Activated CD4-positive, alpha-beta T cell treated with anti-CD3 and anti-CD28 coated beads for 36 hours (primary cell): ENCODE measurements around the gene EDIL3. TPM values are rescaled to one million over a fixed set of nuclear protein-coding genes. Genes with fewer than 3 reads are reported as not detected.
A peak's percentile ranks its signal among the peaks of the same experiment; 100 is the strongest.

Source experiments
- ATAC-seq: fragments of 200-7000 bp; cut with Tn5 transposase; one replicate; pipeline ENCODE4 v1.10.0; 2021; ENCODE audit warnings: mild to moderate bottlenecking, moderate library complexity
- CTCF ChIA-PET: fragments of 350-600 bp; sonication (Branson Sonifier 250); formaldehyde crosslinking; loops from one replicate; lab custom pipeline; 2021; ENCODE audit warnings: antibody characterized with exemption; lab: Charles Lee
- POLR2A ChIA-PET: fragments of 350-600 bp; sonication (Branson Sonifier 250); formaldehyde crosslinking; loops from one replicate; lab custom pipeline; 2021; ENCODE audit warnings: antibody characterized with exemption, inconsistent platforms; lab: Charles Lee
- DNase-seq: peaks from one replicate; pipeline ENCODE4 v3.0.0-alpha.2; 2020
- H3K27ac Mint-ChIP-seq: one replicate; pipeline ENCODE4 v1.8.0; 2021; ENCODE audit warnings: mixed read lengths
- H3K27me3 Mint-ChIP-seq: one replicate; pipeline ENCODE4 v1.8.0; 2021; ENCODE audit warnings: mixed read lengths
- H3K36me3 Mint-ChIP-seq: one replicate; pipeline ENCODE4 v1.8.0; 2021; ENCODE audit warnings: low read depth, mixed read lengths
- H3K4me1 Mint-ChIP-seq: one replicate; pipeline ENCODE4 v1.8.0; 2021; ENCODE audit warnings: mixed read lengths
- H3K4me3 Mint-ChIP-seq: one replicate; pipeline ENCODE4 v1.8.0; 2021; ENCODE audit warnings: mild to moderate bottlenecking, moderate library complexity, mixed read lengths
- H3K9me3 Mint-ChIP-seq: one replicate; pipeline ENCODE4 v1.8.0; 2021; ENCODE audit warnings: low read depth, mixed read lengths
- intact Hi-C, 2 experiments: fragments of 100-400 bp; cut with DNase I in 1 of 2; cut with micrococcal nuclease in 1 of 2; formaldehyde crosslinking; loops; one replicate each; pipeline versions ENCODE4 v1.14.2 to v1.15.1; 2022 to 2024; cut with DNase I, micrococcal nuclease
- total RNA-seq, 2 experiments: library from RNA; stranded (reverse); gene quantifications; one replicate each; pipeline ENCODE4 v1.2.3, GENCODE V29; 2021

Gene EDIL3
- total RNA-seq, 2 experiments from 2014 or later = not detected

- intact Hi-C loops = loop anchor here in 1 of 2 experiments (10.0 kb wide), 1 partner anchor 770 kb away; no protein-coding TSS in a partner anchor
- Mint-ChIP-seq H3K27ac (no peak overlapping the region), H3K4me3 (no peak overlapping the region), H3K4me1 (no peaks in the 10 kb centered on the region), H3K9me3 (no peaks in the 10 kb centered on the region), H3K36me3 (no peaks in the 10 kb centered on the region), H3K27me3 (no peaks in the 10 kb centered on the region)
- DNase-seq (peak; percentile 34), ATAC-seq (no peak)
- CTCF ChIA-PET = interaction anchor here (0.5 kb wide), 1 partner anchor 293 kb away, joined by 3 read pairs; no protein-coding TSS in a partner anchor
- POLR2A ChIA-PET = no interaction called here
Observed at GRCh38 chr5:84274585-84275468, 109.9 kb downstream of the EDIL3 start.

GRCh38 chr5:84273517-84273883 lies 111.2 kb downstream of the EDIL3 start:
- Mint-ChIP-seq H3K4me3 (no peak overlapping the region), H3K36me3 (no peaks in the 10 kb centered on the region), H3K27ac (no peak overlapping the region), H3K9me3 (no peaks in the 10 kb centered on the region), H3K4me1 (no peaks in the 10 kb centered on the region), H3K27me3 (no peaks in the 10 kb centered on the region)
- ATAC-seq (no peak), DNase-seq (no peak)
- ChIA-PET POLR2A (no interaction called here), CTCF (no interaction called here)
- intact Hi-C loops = loop anchor here in 1 of 2 experiments (10.0 kb wide), 1 partner anchor 771 kb away; no protein-coding TSS in a partner anchor

GRCh38 chr5:84272771-84273516 lies 111.7 kb downstream of the EDIL3 start:
- intact Hi-C loops = loop anchor here in 1 of 2 experiments (10.0 kb wide), 1 partner anchor 772 kb away; no protein-coding TSS in a partner anchor
- ChIA-PET POLR2A (no interaction called here), CTCF (no interaction called here)
- H3K27me3 Mint-ChIP-seq = no peaks in the 10 kb centered on the region
- no peak for DNase-seq
- H3K36me3 Mint-ChIP-seq = no peaks in the 10 kb centered on the region
- H3K9me3 Mint-ChIP-seq = no peaks in the 10 kb centered on the region
- no peak for ATAC-seq
- no peaks in the 10 kb centered on the region for H3K4me1 Mint-ChIP-seq
- H3K4me3 Mint-ChIP-seq = no peak overlapping the region
- no peak overlapping the region for H3K27ac Mint-ChIP-seq

GRCh38 chr5:84265739-84266550 lies 118.7 kb downstream of the EDIL3 start:
- Mint-ChIP-seq H3K36me3 (no peaks in the 10 kb centered on the region), H3K27me3 (peaks cover 3% of the 10 kb centered on the region), H3K9me3 (no peaks in the 10 kb centered on the region), H3K4me1 (no peaks in the 10 kb centered on the region), H3K27ac (no peak overlapping the region), H3K4me3 (no peak overlapping the region)
- ChIA-PET POLR2A (no interaction called here), CTCF (no interaction called here)
- ATAC-seq (no peak), DNase-seq (no peak)
- intact Hi-C loops = no loop called here

GRCh38 chr5:84265130-84265529 lies 119.5 kb downstream of the EDIL3 start:
- H3K9me3 Mint-ChIP-seq = no peaks in the 10 kb centered on the region
- no peak for ATAC-seq
- no peaks in the 10 kb centered on the region for H3K36me3 Mint-ChIP-seq
- intact Hi-C loops = no loop called here
- CTCF ChIA-PET = interaction anchor here (0.6 kb wide), 2 partner anchors 72 to 950 kb away, joined by 3 read pairs; no protein-coding TSS in a partner anchor
- H3K4me1 Mint-ChIP-seq = no peaks in the 10 kb centered on the region
- H3K27me3 Mint-ChIP-seq = peaks cover 3% of the 10 kb centered on the region
- no peak for DNase-seq
- no peak overlapping the region for H3K27ac Mint-ChIP-seq
- H3K4me3 Mint-ChIP-seq = no peak overlapping the region
- POLR2A ChIA-PET = no interaction called here

- H3K27me3 Mint-ChIP-seq = peaks cover 3% of the 10 kb centered on the region
- intact Hi-C loops = no loop called here
- no peak for DNase-seq
- no peak overlapping the region for H3K27ac Mint-ChIP-seq
- ATAC-seq = no peak
- no peak overlapping the region for H3K4me3 Mint-ChIP-seq
- peaks cover 2% of the 10 kb centered on the region for H3K9me3 Mint-ChIP-seq
- ChIA-PET CTCF (no interaction called here), POLR2A (no interaction called here)
- no peaks in the 10 kb centered on the region for H3K36me3 Mint-ChIP-seq
- H3K4me1 Mint-ChIP-seq = no peaks in the 10 kb centered on the region
Observed at GRCh38 chr5:84260939-84261338, 123.7 kb downstream of the EDIL3 start.

GRCh38 chr5:84260140-84260539 lies 124.5 kb downstream of the EDIL3 start:
- intact Hi-C loops = no loop called here
- ATAC-seq (no peak), DNase-seq (no peak)
- Mint-ChIP-seq H3K9me3 (peaks cover 2% of the 10 kb centered on the region), H3K36me3 (no peaks in the 10 kb centered on the region), H3K27ac (no peak overlapping the region), H3K4me3 (no peak overlapping the region), H3K27me3 (peaks cover 3% of the 10 kb centered on the region), H3K4me1 (no peaks in the 10 kb centered on the region)
- ChIA-PET CTCF (interaction anchor here (0.9 kb wide), 1 partner anchor 13 kb away, joined by 3 read pairs; no protein-coding TSS in a partner anchor), POLR2A (no interaction called here)

GRCh38 chr5:84259283-84260045 lies 125.2 kb downstream of the EDIL3 start:
- intact Hi-C loops = loop anchor here in 1 of 2 experiments (10.0 kb wide), 1 partner anchor 545 kb away; no protein-coding TSS in a partner anchor
- DNase-seq (no peak), ATAC-seq (no peak)
- Mint-ChIP-seq H3K4me3 (no peak overlapping the region), H3K27me3 (peaks cover 3% of the 10 kb centered on the region), H3K27ac (no peak overlapping the region), H3K4me1 (no peaks in the 10 kb centered on the region), H3K9me3 (peaks cover 2% of the 10 kb centered on the region), H3K36me3 (no peaks in the 10 kb centered on the region)
- POLR2A ChIA-PET = no interaction called here
- CTCF ChIA-PET = interaction anchor here (0.9 kb wide), 1 partner anchor 12 kb away, joined by 3 read pairs; no protein-coding TSS in a partner anchor

- peaks cover 2% of the 10 kb centered on the region for H3K9me3 Mint-ChIP-seq
- H3K36me3 Mint-ChIP-seq = no peaks in the 10 kb centered on the region
- no peaks in the 10 kb centered on the region for H3K4me1 Mint-ChIP-seq
- ATAC-seq (no peak), DNase-seq (no peak)
- H3K27me3 Mint-ChIP-seq = no peaks in the 10 kb centered on the region
- CTCF ChIA-PET = no interaction called here
- intact Hi-C loops = loop anchor here in 1 of 2 experiments (10.0 kb wide), 1 partner anchor 542 kb away; no protein-coding TSS in a partner anchor
- H3K27ac Mint-ChIP-seq = no peak overlapping the region
- H3K4me3 Mint-ChIP-seq = no peak overlapping the region
- POLR2A ChIA-PET = no interaction called here
Observed at GRCh38 chr5:84257061-84257460, 127.6 kb downstream of the EDIL3 start.

GRCh38 chr5:84255315-84255714 lies 129.4 kb downstream of the EDIL3 start:
- ATAC-seq (no peak), DNase-seq (no peak)
- POLR2A ChIA-PET = no interaction called here
- no peak overlapping the region for H3K27ac Mint-ChIP-seq
- H3K9me3 Mint-ChIP-seq = peaks cover 2% of the 10 kb centered on the region
- intact Hi-C loops = loop anchor here in 1 of 2 experiments (10.0 kb wide), 1 partner anchor 541 kb away; no protein-coding TSS in a partner anchor
- CTCF ChIA-PET = no interaction called here
- no peaks in the 10 kb centered on the region for H3K27me3 Mint-ChIP-seq
- H3K36me3 Mint-ChIP-seq = no peaks in the 10 kb centered on the region
- no peak overlapping the region for H3K4me3 Mint-ChIP-seq
- H3K4me1 Mint-ChIP-seq = no peaks in the 10 kb centered on the region
